Loucy (cell line): ENCODE data around the gene CDYL.

Source experiments
- H2AFZ ChIP-seq: fragments of 200-600 bp; sonication (generic); 2 replicates; pipeline ENCODE4 v1.6.0; 2016; ENCODE audit warnings: antibody characterized with exemption, mild to moderate bottlenecking, low read length, moderate library complexity
- H3F3A ChIP-seq: fragments of 200-600 bp; 2 replicates; pipeline ENCODE4 v1.6.0; 2016; ENCODE audit warnings: antibody characterized with exemption, low read depth, mild to moderate bottlenecking
- H3K27me3 ChIP-seq: fragments of 200-600 bp; sonication (generic); 2 replicates; pipeline ENCODE4 v1.6.1; 2014; ENCODE audit warnings: low read length, mild to moderate bottlenecking; ENCODE audit not compliant: insufficient read depth, poor library complexity, severe bottlenecking
- H3K36me3 ChIP-seq: fragments of 200-600 bp; sonication (generic); 2 replicates; pipeline ENCODE4 v1.6.1; 2016; ENCODE audit warnings: low read length; ENCODE audit not compliant: insufficient read depth
- H3K4me1 ChIP-seq: fragments of 200-600 bp; sonication (generic); 2 replicates; pipeline ENCODE4 v1.5.1; 2014; ENCODE audit warnings: low read length, mild to moderate bottlenecking; ENCODE audit not compliant: insufficient read depth, poor library complexity, severe bottlenecking
- H3K4me2 ChIP-seq: fragments of 200-600 bp; sonication (generic); 2 replicates; pipeline ENCODE4 v1.6.0; 2014; ENCODE audit warnings: antibody characterized with exemption, low read length, low read depth, mild to moderate bottlenecking; ENCODE audit not compliant: poor library complexity, severe bottlenecking
- H3K4me3 ChIP-seq: fragments of 200-600 bp; sonication (generic); 2 replicates; pipeline ENCODE4 v1.5.1; 2014; ENCODE audit warnings: low read length, mild to moderate bottlenecking, mixed read lengths; ENCODE audit not compliant: poor library complexity, severe bottlenecking
- H3K79me2 ChIP-seq: fragments of 200-600 bp; sonication (generic); 2 replicates; pipeline ENCODE4 v1.6.1; 2014; ENCODE audit warnings: low read length; ENCODE audit not compliant: insufficient read depth
- H3K9ac ChIP-seq: fragments of 200-600 bp; sonication (generic); 2 replicates; pipeline ENCODE4 v1.6.0; 2014; ENCODE audit warnings: mild to moderate bottlenecking, low read depth, low read length, moderate library complexity; ENCODE audit not compliant: poor library complexity, severe bottlenecking
- H3K9me2 ChIP-seq: fragments of 200-600 bp; sonication (generic); replicated peaks from 2 replicates; pipeline ENCODE4 v1.6.1; 2016; ENCODE audit warnings: low read depth, low read length, mixed read lengths
- H3K9me3 ChIP-seq: fragments of 200-600 bp; sonication (generic); 2 replicates; pipeline ENCODE4 v1.6.1; 2014; ENCODE audit warnings: mild to moderate bottlenecking, antibody characterized with exemption, low read length, low read depth; ENCODE audit not compliant: insufficient read depth
- H4K20me1 ChIP-seq: fragments of 200-600 bp; sonication (generic); 2 replicates; pipeline ENCODE4 v1.6.0; 2014; ENCODE audit warnings: antibody characterized with exemption, low read length, mild to moderate bottlenecking; ENCODE audit not compliant: insufficient read depth, poor library complexity, severe bottlenecking
- EZH2phosphoT487 ChIP-seq: fragments of 200-600 bp; IDR thresholded peaks from 2 replicates; pipeline ENCODE4 v1.6.1; 2018; ENCODE audit warnings: antibody characterized with exemption, mild to moderate bottlenecking, moderate library complexity, borderline replicate concordance
- TF ChIP-seq, protein P1 (sequence below): fragments of 200-600 bp; sonication (generic); conservative IDR thresholded peaks from 2 replicates; pipeline ENCODE4 v1.5.1; 2014; ENCODE audit warnings: mild to moderate bottlenecking, antibody characterized with exemption, low read length

Gene CDYL

DNA sequence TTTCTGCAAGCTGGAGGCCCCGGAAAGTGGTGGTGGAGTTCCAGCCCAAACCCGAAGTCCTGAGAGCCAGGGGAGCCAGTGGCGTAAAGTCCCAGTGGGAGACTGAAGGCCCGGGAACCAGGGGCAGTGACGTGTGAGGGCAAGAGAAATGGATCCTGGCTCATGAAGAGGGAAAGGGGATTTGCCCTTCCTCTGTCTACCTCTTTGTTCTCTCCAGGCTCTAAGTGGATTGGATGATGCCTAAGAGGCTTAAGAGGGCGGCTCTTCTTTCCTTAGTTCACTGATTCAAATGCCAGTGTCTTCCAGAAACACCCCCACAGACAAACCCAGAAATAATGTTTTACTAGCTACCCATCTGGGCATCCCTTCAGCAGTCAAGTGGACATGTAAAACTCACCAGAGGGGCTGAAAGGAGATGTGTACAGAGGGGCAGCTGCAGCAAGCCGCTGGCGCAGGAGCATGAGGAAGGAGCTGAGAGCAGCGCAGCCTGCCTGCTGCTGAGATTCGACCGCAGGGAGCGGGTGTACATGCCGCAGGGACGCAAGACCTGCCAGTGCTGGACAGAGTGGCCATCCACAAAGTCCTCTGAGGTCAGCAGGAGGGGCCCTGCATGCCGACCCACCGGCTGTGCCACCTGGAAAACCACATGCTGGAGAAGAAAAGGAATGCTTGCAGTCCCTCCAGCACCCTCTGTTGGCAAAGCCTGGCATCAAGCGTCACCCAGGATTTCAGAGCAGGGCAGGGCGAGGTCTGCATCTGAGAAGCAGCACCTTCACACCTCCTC, 29.5 kb downstream of the CDYL start:
- Histone ChIP-seq H4K20me1 (peaks cover 69% of the 10 kb centered on the region), H3K9me3 (no peaks in the 10 kb centered on the region), H3F3A (no peaks in the 10 kb centered on the region), H3K9ac (no peak overlapping the region), H3K9me2 (no peaks in the 10 kb centered on the region), H2AFZ (no peak overlapping the region), H3K4me3 (no peak overlapping the region), H3K79me2 (peaks cover 94% of the 10 kb centered on the region), H3K36me3 (no peaks in the 10 kb centered on the region), H3K4me1 (peaks cover 12% of the 10 kb centered on the region), H3K4me2 (no peak overlapping the region), H3K27me3 (no peaks in the 10 kb centered on the region)
- TF ChIP-seq, protein P1, sequence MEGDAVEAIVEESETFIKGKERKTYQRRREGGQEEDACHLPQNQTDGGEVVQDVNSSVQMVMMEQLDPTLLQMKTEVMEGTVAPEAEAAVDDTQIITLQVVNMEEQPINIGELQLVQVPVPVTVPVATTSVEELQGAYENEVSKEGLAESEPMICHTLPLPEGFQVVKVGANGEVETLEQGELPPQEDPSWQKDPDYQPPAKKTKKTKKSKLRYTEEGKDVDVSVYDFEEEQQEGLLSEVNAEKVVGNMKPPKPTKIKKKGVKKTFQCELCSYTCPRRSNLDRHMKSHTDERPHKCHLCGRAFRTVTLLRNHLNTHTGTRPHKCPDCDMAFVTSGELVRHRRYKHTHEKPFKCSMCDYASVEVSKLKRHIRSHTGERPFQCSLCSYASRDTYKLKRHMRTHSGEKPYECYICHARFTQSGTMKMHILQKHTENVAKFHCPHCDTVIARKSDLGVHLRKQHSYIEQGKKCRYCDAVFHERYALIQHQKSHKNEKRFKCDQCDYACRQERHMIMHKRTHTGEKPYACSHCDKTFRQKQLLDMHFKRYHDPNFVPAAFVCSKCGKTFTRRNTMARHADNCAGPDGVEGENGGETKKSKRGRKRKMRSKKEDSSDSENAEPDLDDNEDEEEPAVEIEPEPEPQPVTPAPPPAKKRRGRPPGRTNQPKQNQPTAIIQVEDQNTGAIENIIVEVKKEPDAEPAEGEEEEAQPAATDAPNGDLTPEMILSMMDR = peak; percentile 67
- TF ChIP-seq EZH2phosphoT487 = no peak

DNA sequence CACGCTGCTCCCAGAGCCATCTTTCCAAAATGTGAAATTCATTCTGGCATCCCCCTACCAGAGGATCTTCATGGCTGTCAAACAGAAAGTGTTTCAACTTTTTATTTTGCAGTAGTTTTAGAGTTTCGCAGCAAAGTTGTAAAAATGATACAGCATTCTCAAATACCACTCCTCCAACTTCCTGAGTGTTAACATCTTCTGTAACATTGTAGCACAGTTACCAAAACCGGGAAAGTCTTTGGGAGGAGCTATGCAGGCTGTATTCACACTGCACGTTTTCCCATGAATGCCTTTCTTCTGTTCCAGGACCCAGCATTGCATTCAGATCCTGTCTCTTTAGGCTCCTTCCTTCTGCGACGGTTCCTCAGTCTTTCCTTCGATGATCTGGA, 30.1 kb downstream of the CDYL start:
- Histone ChIP-seq H3K36me3 (no peaks in the 10 kb centered on the region), H4K20me1 (peaks cover 72% of the 10 kb centered on the region)

DNA sequence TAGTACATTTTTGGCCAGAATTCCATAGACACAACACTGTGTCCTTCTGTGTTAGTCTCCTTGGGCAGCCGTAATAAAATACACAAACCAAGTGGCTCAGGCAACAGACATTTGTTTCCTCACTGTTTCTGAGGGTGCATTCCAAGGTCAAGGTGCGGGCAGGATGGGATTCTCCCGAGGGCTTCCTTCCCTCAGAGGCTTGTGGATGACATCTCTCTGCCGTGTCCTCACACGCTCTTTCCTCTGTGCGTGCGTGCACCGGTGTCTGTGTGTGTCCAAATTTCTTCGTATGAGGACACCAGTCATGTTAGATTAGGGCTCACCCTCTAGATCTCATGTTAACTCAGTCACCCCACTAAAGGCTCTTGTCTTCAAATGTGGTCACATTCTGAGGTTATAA, 30.6 kb downstream of the CDYL start:
- TF ChIP-seq, protein P1 = no peak
- TF ChIP-seq EZH2phosphoT487 = no peak

More for the DNA sequence above, 30.1 kb downstream of the CDYL start:
- H2AFZ ChIP-seq = no peak overlapping the region
- TF ChIP-seq, protein P1 = no peak
- TF ChIP-seq EZH2phosphoT487 = no peak
- H3K9me3 ChIP-seq = no peaks in the 10 kb centered on the region
- H3K9ac ChIP-seq = no peak overlapping the region
- H3K9me2 ChIP-seq = no peaks in the 10 kb centered on the region
- H3K4me1 ChIP-seq = peaks cover 16% of the 10 kb centered on the region
- no peaks in the 10 kb centered on the region for H3K27me3 ChIP-seq
- H3K4me3 ChIP-seq = no peak overlapping the region
- H3K79me2 ChIP-seq = peaks cover 94% of the 10 kb centered on the region
- no peak overlapping the region for H3K4me2 ChIP-seq
- H3F3A ChIP-seq = no peaks in the 10 kb centered on the region

More for the DNA sequence above, 30.6 kb downstream of the CDYL start:
- H4K20me1 ChIP-seq = peaks cover 69% of the 10 kb centered on the region
- peaks cover 11% of the 10 kb centered on the region for H3K4me1 ChIP-seq
- H3K79me2 ChIP-seq = peaks cover 94% of the 10 kb centered on the region
- no peaks in the 10 kb centered on the region for H3K9me3 ChIP-seq
- no peak overlapping the region for H3K4me2 ChIP-seq
- no peak overlapping the region for H3K4me3 ChIP-seq
- H3K36me3 ChIP-seq = no peaks in the 10 kb centered on the region
- H3F3A ChIP-seq = no peaks in the 10 kb centered on the region
- H3K27me3 ChIP-seq = no peaks in the 10 kb centered on the region
- H2AFZ ChIP-seq = no peak overlapping the region
- no peak overlapping the region for H3K9ac ChIP-seq
- no peaks in the 10 kb centered on the region for H3K9me2 ChIP-seq
